Astrocyte of the hippocampus (primary cell): ENCODE data around the gene TRMT1.
"Not testable (repeated sequence)": the region's sequence is repeated elsewhere in the genome, so short reads cannot be mapped to it uniquely, and the experiment has no call there.

Experiments
- DNase-seq: peaks from one replicate; pipeline ENCODE4 v3.0.0; 2011; ENCODE audit warnings: low read depth, low spot score

The TRMT1 gene

GRCh38 chr19:13150187-13150930 lies 33.8 kb upstream of the TRMT1 start, which contains the start of the genes IER2 and STX10:
Gene IER2 (plus strand): TSS chr19:13150411. CDS start chr19:13153187, 2,776 bp downstream.
Gene STX10 (minus strand): TSS chr19:13150375. CDS start chr19:13150173, 202 bp downstream.
- DNase-seq = peak; percentile 97

- peak; percentile 75 for DNase-seq
Observed at GRCh38 chr19:13149628-13150186, 33.2 kb upstream of the TRMT1 start.

- DNase-seq = not testable (repeated sequence)
Observed at GRCh38 chr19:13149173-13149627, 32.7 kb upstream of the TRMT1 start.

GRCh38 chr19:13146763-13147563 lies 30.4 kb upstream of the TRMT1 start:
- DNase-seq = no peak

- no peak for DNase-seq
Observed at GRCh38 chr19:13139633-13140311, 23.2 kb upstream of the TRMT1 start.

GRCh38 chr19:13138916-13139198 lies 22.3 kb upstream of the TRMT1 start:
- DNase-seq = no peak

- DNase-seq = no peak
Observed at GRCh38 chr19:13138171-13138915, 21.8 kb upstream of the TRMT1 start.

GRCh38 chr19:13137290-13137794 lies 20.8 kb upstream of the TRMT1 start:
- no peak for DNase-seq

- no peak for DNase-seq
Observed at GRCh38 chr19:13135068-13136062, 18.8 kb upstream of the TRMT1 start.

- DNase-seq = no peak
Observed at GRCh38 chr19:13134626-13135025, 18.1 kb upstream of the TRMT1 start.

- no peak for DNase-seq
Observed at GRCh38 chr19:13133241-13133870, 16.8 kb upstream of the TRMT1 start.

- peak; percentile 52 for DNase-seq
Observed at GRCh38 chr19:13132471-13133180, 16.1 kb upstream of the TRMT1 start.

GRCh38 chr19:13130886-13131490 lies 14.4 kb upstream of the TRMT1 start:
- no peak for DNase-seq

GRCh38 chr19:13129384-13129783 lies 12.8 kb upstream of the TRMT1 start:
- DNase-seq = no peak

- no peak for DNase-seq
Observed at GRCh38 chr19:13128583-13128982, 12.0 kb upstream of the TRMT1 start.

GRCh38 chr19:13127811-13128575 lies 11.5 kb upstream of the TRMT1 start:
- DNase-seq = no peak

GRCh38 chr19:13127051-13127450 lies 10.5 kb upstream of the TRMT1 start:
- DNase-seq = no peak
